AG08395 (cell line): ENCODE results near the gene TANC1.
"Not testable (repeated sequence)": the region's sequence is repeated elsewhere in the genome, so short reads cannot be mapped to it uniquely, and the experiment has no call there.

ENCODE experiments used
- DNase-seq: peaks from one replicate; pipeline ENCODE4 v3.0.0; 2012; ENCODE audit warnings: mixed read lengths, low spot score

TANC1 gene

GRCh38 chr2:159089543-159089942 lies 121.1 kb downstream of the TANC1 start:
- DNase-seq: no peak

GRCh38 chr2:159090514-159091201 lies 122.2 kb downstream of the TANC1 start:
- DNase-seq: no peak

- peak; percentile 66 for DNase-seq
Observed at GRCh38 chr2:159091381-159091780, 122.9 kb downstream of the TANC1 start.

GRCh38 chr2:159091976-159092375 lies 123.5 kb downstream of the TANC1 start:
- no peak for DNase-seq

- DNase-seq: no peak
Observed at GRCh38 chr2:159093497-159093896, 125.1 kb downstream of the TANC1 start.

GRCh38 chr2:159094173-159094737 lies 125.8 kb downstream of the TANC1 start:
- DNase-seq: peak; percentile 83

GRCh38 chr2:159095813-159096212 lies 127.4 kb downstream of the TANC1 start:
- no peak for DNase-seq

GRCh38 chr2:159096302-159096855 lies 127.9 kb downstream of the TANC1 start:
- not testable (repeated sequence) for DNase-seq

- DNase-seq: peak; percentile 40
Observed at GRCh38 chr2:159096901-159097300, 128.5 kb downstream of the TANC1 start.

GRCh38 chr2:159098361-159098760 lies 129.9 kb downstream of the TANC1 start:
- DNase-seq: no peak

GRCh38 chr2:159098921-159099411 lies 130.5 kb downstream of the TANC1 start:
- DNase-seq: no peak

GRCh38 chr2:159101755-159102489 lies 133.5 kb downstream of the TANC1 start:
- no peak for DNase-seq

GRCh38 chr2:159103411-159103810 lies 135.0 kb downstream of the TANC1 start:
- no peak for DNase-seq

- no peak for DNase-seq
Observed at GRCh38 chr2:159106109-159106508, 137.7 kb downstream of the TANC1 start.

GRCh38 chr2:159108181-159108893 lies 139.9 kb downstream of the TANC1 start:
- no peak for DNase-seq

GRCh38 chr2:159109517-159109916 lies 141.1 kb downstream of the TANC1 start:
- no peak for DNase-seq

GRCh38 chr2:159110784-159111183 lies 142.3 kb downstream of the TANC1 start:
- DNase-seq: no peak

- peak; percentile 50 for DNase-seq
Observed at GRCh38 chr2:159111346-159111927, 143.0 kb downstream of the TANC1 start.

- DNase-seq: no peak
Observed at GRCh38 chr2:159114835-159115234, 146.4 kb downstream of the TANC1 start.

GRCh38 chr2:159116922-159117321 lies 148.5 kb downstream of the TANC1 start:
- no peak for DNase-seq

- DNase-seq: no peak
Observed at GRCh38 chr2:159117658-159118057, 149.2 kb downstream of the TANC1 start.
